SK-N-SH treated with all-trans-retinoic acid at 6 μM for 48 hours (cell line): ENCODE results near the gene SEL1L.

Source experiments
- ATAC-seq: fragments of 200-7000 bp; cut with Tn5 transposase; 3 replicates; pipeline ENCODE4 v1.9.1; 2020; ENCODE audit warnings: mild to moderate bottlenecking, moderate library complexity
- BACH2 ChIP-seq: fragments of 250-450 bp; sonication (Bioruptor Pico); IDR thresholded peaks from 2 replicates; pipeline ENCODE4 v1.9.0; 2021; ENCODE audit warnings: mild to moderate bottlenecking, borderline replicate concordance
- CSDC2 ChIP-seq: fragments of 250-450 bp; sonication (Bioruptor Pico); IDR thresholded peaks from 2 replicates; pipeline ENCODE4 v1.5.0; 2020; ENCODE audit warnings: mild to moderate bottlenecking, moderate library complexity
- CSRNP3 ChIP-seq: fragments of 250-450 bp; sonication (Bioruptor Pico); IDR thresholded peaks from 2 replicates; pipeline ENCODE4 v1.5.1; 2021; ENCODE audit warnings: mild to moderate bottlenecking, moderate library complexity
- ESRRG ChIP-seq: fragments of 250-450 bp; sonication (Bioruptor Pico); IDR thresholded peaks from 2 replicates; pipeline ENCODE4 v1.6.1; 2021; ENCODE audit warnings: mild to moderate bottlenecking
- GLIS3 ChIP-seq: fragments of 250-450 bp; sonication (Bioruptor Pico); IDR thresholded peaks from 2 replicates; pipeline ENCODE4 v1.5.0; 2020; ENCODE audit warnings: mild to moderate bottlenecking, moderate library complexity
- ISL1 ChIP-seq: fragments of 250-450 bp; sonication (Bioruptor Pico); IDR thresholded peaks from 2 replicates; pipeline ENCODE4 v2.1.2; 2022; ENCODE audit warnings: mild to moderate bottlenecking, moderate library complexity
- OSR1 ChIP-seq: fragments of 250-450 bp; sonication (Bioruptor Pico); IDR thresholded peaks from 2 replicates; pipeline ENCODE4 v1.8.0; 2022; ENCODE audit warnings: moderate library complexity, mild to moderate bottlenecking, inconsistent platforms
- PATZ1 ChIP-seq: fragments of 250-450 bp; sonication (Bioruptor Pico); IDR thresholded peaks from 2 replicates; pipeline ENCODE4 v1.8.0; 2020; ENCODE audit warnings: mild to moderate bottlenecking, moderate library complexity, borderline replicate concordance
- POU6F1 ChIP-seq: fragments of 250-450 bp; sonication (Bioruptor Pico); IDR thresholded peaks from 2 replicates; pipeline ENCODE4 v1.8.0; 2021; ENCODE audit warnings: low read depth, mild to moderate bottlenecking, moderate library complexity, borderline replicate concordance
- RARB ChIP-seq: fragments of 250-450 bp; sonication (Bioruptor Pico); IDR thresholded peaks from 2 replicates; pipeline ENCODE4 v1.8.0; 2021; ENCODE audit warnings: mild to moderate bottlenecking, moderate library complexity
- SNAI2 ChIP-seq: fragments of 250-450 bp; sonication (Bioruptor Pico); IDR thresholded peaks from 2 replicates; pipeline ENCODE4 v1.5.0; 2020; ENCODE audit warnings: mild to moderate bottlenecking, moderate library complexity
- TCF4 ChIP-seq: fragments of 250-450 bp; sonication (Bioruptor Pico); IDR thresholded peaks from 2 replicates; pipeline ENCODE4 v1.8.0; 2021; ENCODE audit warnings: mild to moderate bottlenecking, moderate library complexity, borderline replicate concordance
- TOX ChIP-seq: fragments of 250-450 bp; sonication (Bioruptor Pico); IDR thresholded peaks from 2 replicates; pipeline ENCODE4 v1.8.0; 2021; ENCODE audit warnings: mild to moderate bottlenecking, moderate library complexity, borderline replicate concordance
- TSHZ2 ChIP-seq: fragments of 250-450 bp; sonication (Bioruptor Pico); IDR thresholded peaks from 2 replicates; pipeline ENCODE4 v1.5.0; 2020; ENCODE audit warnings: mild to moderate bottlenecking, moderate library complexity
- ZC3H10 ChIP-seq: fragments of 250-450 bp; sonication (Bioruptor Pico); IDR thresholded peaks from 2 replicates; pipeline ENCODE4 v1.5.1; 2021; ENCODE audit warnings: mild to moderate bottlenecking, moderate library complexity
- ZFP30 ChIP-seq: fragments of 450-650 bp; formaldehyde crosslinking; IDR thresholded peaks from 2 replicates; pipeline ENCODE4 v1.5.0; 2022; ENCODE audit warnings: mild to moderate bottlenecking, moderate library complexity
- ZNF565 ChIP-seq: fragments of 450-650 bp; formaldehyde crosslinking; conservative IDR thresholded peaks from 2 replicates; pipeline ENCODE4 v1.5.0; 2020; ENCODE audit warnings: low read depth, mild to moderate bottlenecking, moderate library complexity
- ZNF70 ChIP-seq: fragments of 450-650 bp; formaldehyde crosslinking; IDR thresholded peaks from 2 replicates; pipeline ENCODE4 v1.5.0; 2020; ENCODE audit warnings: mild to moderate bottlenecking, moderate library complexity
- ZNF8 ChIP-seq: fragments of 450-650 bp; formaldehyde crosslinking; IDR thresholded peaks from 2 replicates; pipeline ENCODE4 v1.5.0; 2020; ENCODE audit warnings: mild to moderate bottlenecking, moderate library complexity

Gene SEL1L

GRCh38 chr14:81521356-81521755 lies 12.3 kb downstream of the SEL1L start:
- TF ChIP-seq RARB (CRISPR knock-in tag) (no peak), CSDC2 (CRISPR knock-in tag) (no peak), TOX (CRISPR knock-in tag) (no peak), ZC3H10 (no peak), ZNF70 (CRISPR knock-in tag) (no peak), ZNF565 (CRISPR knock-in tag) (no peak), SNAI2 (CRISPR knock-in tag) (no peak), PATZ1 (CRISPR knock-in tag) (no peak), TCF4 (no peak), CSRNP3 (no peak), GLIS3 (CRISPR knock-in tag) (no peak), ZFP30 (CRISPR knock-in tag) (no peak), ESRRG (CRISPR knock-in tag) (no peak), TSHZ2 (CRISPR knock-in tag) (no peak), OSR1 (CRISPR knock-in tag) (no peak)
- no peak for ATAC-seq

- TF ChIP-seq PATZ1 (CRISPR knock-in tag) (no peak), TOX (CRISPR knock-in tag) (no peak), ISL1 (CRISPR knock-in tag) (no peak), CSRNP3 (no peak), POU6F1 (CRISPR knock-in tag) (no peak), BACH2 (CRISPR knock-in tag) (no peak), TSHZ2 (CRISPR knock-in tag) (no peak), GLIS3 (CRISPR knock-in tag) (no peak), ZFP30 (CRISPR knock-in tag) (no peak), TCF4 (no peak), SNAI2 (CRISPR knock-in tag) (no peak), ZNF8 (CRISPR knock-in tag) (no peak), CSDC2 (CRISPR knock-in tag) (no peak)
- no peak for ATAC-seq
Measured at GRCh38 chr14:81519200-81520011, 14.2 kb downstream of the SEL1L start.
